PC-9 (cell line): ENCODE measurements around the gene AMOTL2. TPM values are rescaled to one million over a fixed set of nuclear protein-coding genes. Genes with fewer than 3 reads are reported as not detected.

Experiments used
- BruUV-seq: library from RNA; stranded (reverse); fragments of 400-500 nt; replicated peaks from 2 replicates; lab custom pipeline; 2021; lab: Mats Ljungman, UMichigan
- CTCF ChIA-PET: fragments of 300-600 bp; sonication (Branson Sonifier 250); formaldehyde crosslinking; loops from one replicate; lab custom pipeline; 2022; ENCODE audit warnings: antibody characterized with exemption; lab: Charles Lee
- POLR2A ChIA-PET: fragments of 300-600 bp; sonication (Branson Sonifier 250); formaldehyde crosslinking; loops from one replicate; lab custom pipeline; 2022; ENCODE audit warnings: antibody characterized with exemption; ENCODE audit not compliant: unreplicated experiment; lab: Charles Lee
- DNase-seq, 2 experiments: peaks; one replicate each; pipeline versions ENCODE4 v3.0.0 to v3.0.0-alpha.2; 2015 to 2022; ENCODE audit warnings: mixed read lengths in 1 of 2
- H2AFZ ChIP-seq: fragments of 200-600 bp; sonication (generic); 2 replicates; pipeline ENCODE4 v1.8.1; 2017; ENCODE audit warnings: antibody characterized with exemption
- H3F3A ChIP-seq: fragments of 200-600 bp; sonication (generic); 2 replicates; pipeline ENCODE4 v1.8.1; 2017; ENCODE audit warnings: antibody characterized with exemption, mild to moderate bottlenecking, low read depth; ENCODE audit not compliant: insufficient read depth
- H3K27ac ChIP-seq: fragments of 200-600 bp; sonication (generic); 2 replicates; pipeline ENCODE4 v1.6.1; 2016; ENCODE audit warnings: mixed run types
- H3K27me3 ChIP-seq: fragments of 200-600 bp; sonication (generic); 2 replicates; pipeline ENCODE4 v1.6.1; 2016; ENCODE audit warnings: low read depth, mixed run types; ENCODE audit not compliant: insufficient read depth
- H3K36me3 ChIP-seq: fragments of 200-600 bp; sonication (generic); 2 replicates; pipeline ENCODE4 v1.6.1; 2016; ENCODE audit warnings: low read depth, mixed run types
- H3K4me1 ChIP-seq: fragments of 200-600 bp; sonication (generic); replicated peaks from 2 replicates; pipeline ENCODE4 v1.6.1; 2016; ENCODE audit warnings: mixed run types; ENCODE audit not compliant: insufficient read depth
- H3K4me2 ChIP-seq: fragments of 200-600 bp; sonication (generic); 2 replicates; pipeline ENCODE4 v1.6.1; 2017; ENCODE audit warnings: mixed run types
- H3K4me3 ChIP-seq: fragments of 200-600 bp; sonication (generic); 2 replicates; pipeline ENCODE4 v1.6.1; 2016; ENCODE audit warnings: mixed run types
- H3K79me2 ChIP-seq: fragments of 200-600 bp; sonication (generic); 2 replicates; pipeline ENCODE4 v1.6.1; 2017; ENCODE audit warnings: low read depth, mixed run types
- H3K9me2 ChIP-seq: fragments of 200-600 bp; sonication (generic); 2 replicates; pipeline ENCODE4 v1.8.1; 2017; ENCODE audit warnings: mild to moderate bottlenecking; ENCODE audit not compliant: insufficient read depth
- H3K9me3 ChIP-seq: fragments of 200-600 bp; sonication (generic); 2 replicates; pipeline ENCODE4 v1.8.1; 2016; ENCODE audit warnings: low read depth; ENCODE audit not compliant: insufficient read depth
- H4K20me1 ChIP-seq: fragments of 200-600 bp; sonication (generic); 2 replicates; pipeline ENCODE4 v1.8.1; 2017; ENCODE audit not compliant: insufficient read depth
- CTCF ChIP-seq: fragments of 200-600 bp; sonication (generic); conservative IDR thresholded peaks from 2 replicates; pipeline ENCODE4 v1.6.1; 2017; ENCODE audit warnings: mixed run types, antibody characterized with exemption, mild to moderate bottlenecking, moderate library complexity
- EZH2 ChIP-seq: fragments of 200-600 bp; sonication (generic); IDR thresholded peaks from 2 replicates; pipeline ENCODE4 v1.8.0; 2017; ENCODE audit warnings: antibody characterized with exemption, low read depth
- intact Hi-C: fragments of 100-400 bp; cut with micrococcal nuclease; formaldehyde crosslinking; loops from one replicate; pipeline ENCODE4 v1.10.0; 2022; ENCODE audit not compliant: unreplicated experiment
- total RNA-seq: library from RNA; stranded (reverse); gene quantifications from 2 replicates; pipeline ENCODE4 v1.2.3, GENCODE V29; 2021

AMOTL2 gene
- total RNA-seq, 1 experiment from 2014 or later = 147 TPM

- peak overlapping the region; percentile 98 for H3K4me2 ChIP-seq
- H3K79me2 ChIP-seq = peaks cover 89% of the 10 kb centered on the region
- peaks cover 85% of the 10 kb centered on the region for H3F3A ChIP-seq
- DNase-seq = no peak
- peak overlapping the region; percentile 98 for H3K27ac ChIP-seq
- TF ChIP-seq EZH2 (no peak), CTCF (no peak)
- no peak overlapping the region for H2AFZ ChIP-seq
- no peaks in the 10 kb centered on the region for H3K27me3 ChIP-seq
- H3K9me3 ChIP-seq = no peaks in the 10 kb centered on the region
- no peaks in the 10 kb centered on the region for H3K9me2 ChIP-seq
- intact Hi-C loops = no loop called here
- H4K20me1 ChIP-seq = peaks cover 66% of the 10 kb centered on the region
- peak overlapping the region; percentile 100; the same call in 1 of the 2 replicates for H3K4me3 ChIP-seq
- TSS peak; percentile 0 for BruUV-seq
- peaks cover 72% of the 10 kb centered on the region for H3K4me1 ChIP-seq
- peaks cover 81% of the 10 kb centered on the region for H3K36me3 ChIP-seq
- CTCF ChIA-PET = no interaction called here
- POLR2A ChIA-PET = interaction anchor here (0.6 to 0.7 kb wide), 3 partner anchors 19 to 52 kb away, joined by 3 to 10 read pairs (median 4); no protein-coding TSS in a partner anchor
Observed at GRCh38 chr3:134369861-134370596, 4.2 kb downstream of the AMOTL2 start.

GRCh38 chr3:134369231-134369741, 5.0 kb downstream of the AMOTL2 start:
- Histone ChIP-seq H3K4me1 (peaks cover 79% of the 10 kb centered on the region), H3K9me3 (no peaks in the 10 kb centered on the region), H3K79me2 (peaks cover 89% of the 10 kb centered on the region), H3K36me3 (peaks cover 84% of the 10 kb centered on the region), H2AFZ (no peak overlapping the region), H3F3A (peaks cover 86% of the 10 kb centered on the region), H3K27me3 (no peaks in the 10 kb centered on the region), H3K27ac (peak overlapping the region; percentile 98), H3K4me2 (peak overlapping the region; percentile 98), H3K9me2 (no peaks in the 10 kb centered on the region), H4K20me1 (peaks cover 71% of the 10 kb centered on the region), H3K4me3 (peak overlapping the region; percentile 100; the same call in 1 of the 2 replicates)
- intact Hi-C loops = no loop called here
- CTCF ChIA-PET = no interaction called here
- TF ChIP-seq EZH2 (no peak), CTCF (no peak)
- no peak for DNase-seq
- POLR2A ChIA-PET = interaction anchor here (0.5 to 0.6 kb wide), 2 partner anchors 38 to 56 kb away, joined by 3 to 11 read pairs; no protein-coding TSS in a partner anchor
- no TSS peak for BruUV-seq

GRCh38 chr3:134368751-134369105, 5.5 kb downstream of the AMOTL2 start:
- DNase-seq = no peak
- Histone ChIP-seq H3K9me3 (no peaks in the 10 kb centered on the region), H3F3A (peaks cover 88% of the 10 kb centered on the region), H3K4me1 (peaks cover 82% of the 10 kb centered on the region), H3K36me3 (peaks cover 85% of the 10 kb centered on the region), H3K4me2 (peak overlapping the region; percentile 98), H3K27ac (peak overlapping the region; percentile 98), H3K9me2 (no peaks in the 10 kb centered on the region), H4K20me1 (peaks cover 71% of the 10 kb centered on the region), H3K4me3 (peak overlapping the region; percentile 100; the same call in 1 of the 2 replicates), H3K27me3 (no peaks in the 10 kb centered on the region), H3K79me2 (peaks cover 86% of the 10 kb centered on the region), H2AFZ (no peak overlapping the region)
- ChIA-PET POLR2A (interaction anchor here (0.5 kb wide), 1 partner anchor 37 kb away, joined by 3 read pairs; no protein-coding TSS in a partner anchor), CTCF (no interaction called here)
- intact Hi-C loops = no loop called here
- no peak for TF ChIP-seq EZH2
- TF ChIP-seq CTCF = no peak
- BruUV-seq = no TSS peak
